Gastrocnemius medialis (tissue), 4 donors: Measurements from ENCODE around the gene TRDN.

Experiments used
- POLR2A ChIP-seq, 2 donors: fragments of 450-650 bp; IDR thresholded peaks; one replicate each; pipeline ENCODE4 v1.6.1; 2017; ENCODE audit warnings: antibody characterized with exemption in 2 of 2, mild to moderate bottlenecking in 2 of 2, moderate library complexity in 2 of 2
- TF ChIP-seq, protein P1 (sequence below), 5 experiments: fragments of 450-650 bp in 3 of 5; fragments of 200-600 bp in 2 of 5; sonication (generic) in 2 of 5; IDR thresholded peaks in 4 of 5; conservative IDR thresholded peaks in 1 of 5; 1 replicate in 4 of 5; 2 replicates in 1 of 5; pipeline ENCODE4 v1.5.1; 2016 to 2019; ENCODE audit warnings: antibody characterized with exemption in 5 of 5, mild to moderate bottlenecking in 3 of 5, moderate library complexity in 3 of 5

GRCh38 chr6:123226398-123226797 lies 410.4 kb downstream of the TRDN start:
- TF ChIP-seq, protein P1, sequence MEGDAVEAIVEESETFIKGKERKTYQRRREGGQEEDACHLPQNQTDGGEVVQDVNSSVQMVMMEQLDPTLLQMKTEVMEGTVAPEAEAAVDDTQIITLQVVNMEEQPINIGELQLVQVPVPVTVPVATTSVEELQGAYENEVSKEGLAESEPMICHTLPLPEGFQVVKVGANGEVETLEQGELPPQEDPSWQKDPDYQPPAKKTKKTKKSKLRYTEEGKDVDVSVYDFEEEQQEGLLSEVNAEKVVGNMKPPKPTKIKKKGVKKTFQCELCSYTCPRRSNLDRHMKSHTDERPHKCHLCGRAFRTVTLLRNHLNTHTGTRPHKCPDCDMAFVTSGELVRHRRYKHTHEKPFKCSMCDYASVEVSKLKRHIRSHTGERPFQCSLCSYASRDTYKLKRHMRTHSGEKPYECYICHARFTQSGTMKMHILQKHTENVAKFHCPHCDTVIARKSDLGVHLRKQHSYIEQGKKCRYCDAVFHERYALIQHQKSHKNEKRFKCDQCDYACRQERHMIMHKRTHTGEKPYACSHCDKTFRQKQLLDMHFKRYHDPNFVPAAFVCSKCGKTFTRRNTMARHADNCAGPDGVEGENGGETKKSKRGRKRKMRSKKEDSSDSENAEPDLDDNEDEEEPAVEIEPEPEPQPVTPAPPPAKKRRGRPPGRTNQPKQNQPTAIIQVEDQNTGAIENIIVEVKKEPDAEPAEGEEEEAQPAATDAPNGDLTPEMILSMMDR (IDR thresholded peaks at IDR 0.05 in 4 of 5, conservative IDR thresholded peaks at IDR 0.05 in 1 of 5), result no peak
- TF ChIP-seq POLR2A (IDR thresholded peaks at IDR 0.05), result no peak
